A204.1 (cell line): ENCODE results near the gene KCTD10.

Experiments
- FAIRE-seq: peaks from 2 replicates; lab custom pipeline; 2012; peaks lifted over from hg19 to GRCh38; lab: Jason Lieb, UNC

Gene KCTD10

DNA sequence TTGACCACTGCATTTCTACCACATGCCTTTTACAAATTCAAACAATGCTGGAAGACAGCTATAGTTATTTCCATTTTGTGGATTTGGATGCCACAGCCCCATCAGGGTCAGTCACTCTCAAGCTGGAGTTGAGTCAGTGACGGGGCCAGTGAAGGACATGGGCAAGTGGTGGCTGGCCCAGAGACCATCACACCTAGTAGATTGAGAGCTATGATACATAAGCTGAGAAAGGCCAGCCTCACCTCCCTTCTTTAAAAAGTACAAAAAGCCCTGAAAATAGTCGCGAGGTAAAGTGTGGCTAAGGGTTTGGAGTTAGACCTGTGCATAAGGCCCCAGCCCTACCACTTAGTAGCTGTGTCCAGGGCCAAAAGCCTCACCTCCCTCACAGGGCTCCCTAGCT is 4.1 kb downstream of the KCTD10 start:
- FAIRE-seq: no peak

DNA sequence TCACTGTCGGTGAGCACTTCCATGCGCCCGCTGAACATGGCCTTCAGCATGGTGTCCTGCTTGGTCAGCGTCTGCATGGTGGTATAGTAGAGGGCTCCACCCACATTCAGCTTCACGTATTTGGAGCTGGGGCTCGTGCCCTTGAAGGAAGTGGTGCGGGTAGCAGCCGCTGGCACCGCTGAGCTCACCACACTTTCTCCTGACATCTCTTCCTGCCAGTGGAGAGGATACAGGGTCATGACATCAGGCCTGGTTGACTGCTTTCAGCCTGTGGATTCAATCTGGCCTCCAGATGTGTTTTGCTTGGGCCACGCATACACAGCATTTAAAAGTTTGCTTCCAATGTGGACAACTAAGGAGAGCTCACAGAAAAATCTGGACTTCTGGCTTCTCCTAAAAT is 7.6 kb downstream of the KCTD10 start:
- FAIRE-seq: no peak

DNA sequence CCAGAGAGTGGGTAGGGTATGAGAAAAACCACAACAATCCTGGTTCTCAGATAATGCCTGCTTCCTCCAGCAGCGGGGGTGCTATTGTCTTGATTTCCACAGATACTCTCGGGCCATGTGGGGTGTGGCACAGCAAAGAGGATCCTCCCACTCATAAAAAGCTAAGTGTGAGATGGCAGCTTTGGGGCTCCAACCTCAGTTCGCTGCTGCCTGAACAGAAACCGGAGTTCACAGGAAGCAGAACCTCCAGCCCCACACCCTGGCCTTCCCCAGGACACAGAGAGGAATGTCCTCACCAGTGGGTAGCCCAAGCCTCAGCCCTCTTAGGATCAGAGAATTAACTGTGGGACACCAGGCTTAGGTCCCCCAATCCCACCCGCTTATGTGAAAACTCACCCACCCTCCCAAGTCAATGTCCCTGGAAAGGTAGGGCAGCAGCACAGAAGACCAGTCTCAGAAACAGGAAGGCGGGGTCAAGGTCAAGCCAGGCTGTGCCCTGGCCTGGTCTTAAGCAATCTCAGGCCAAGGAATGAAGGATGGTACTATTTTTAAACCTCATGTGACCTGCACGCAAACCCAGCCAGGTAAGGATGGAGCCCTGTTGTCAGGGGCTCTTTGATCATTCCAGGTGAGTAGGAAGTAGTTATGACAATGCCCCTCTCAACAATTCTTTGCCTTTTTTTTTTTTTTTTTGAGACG is 9.0 kb downstream of the KCTD10 start:
- FAIRE-seq: no peak

DNA sequence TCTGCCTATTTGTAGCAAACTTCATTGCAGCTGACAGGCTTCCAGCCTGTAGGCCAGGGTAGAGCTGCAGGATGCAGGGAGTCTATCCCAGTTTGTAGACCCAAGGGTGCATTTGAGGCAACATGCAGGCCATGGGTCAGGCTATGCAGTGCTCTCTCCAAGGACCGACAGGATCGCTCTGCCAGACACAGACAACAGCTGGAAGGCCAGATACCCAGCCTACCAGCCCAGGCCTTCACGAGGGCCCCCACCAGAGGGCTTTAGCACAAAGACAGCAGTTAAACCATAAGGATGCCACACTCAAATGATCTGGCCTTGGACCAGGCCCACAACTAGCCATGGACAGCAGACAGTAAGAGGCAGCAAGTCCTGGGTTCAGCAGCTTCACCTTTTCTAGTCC is 10.3 kb downstream of the KCTD10 start:
- no peak for FAIRE-seq

DNA sequence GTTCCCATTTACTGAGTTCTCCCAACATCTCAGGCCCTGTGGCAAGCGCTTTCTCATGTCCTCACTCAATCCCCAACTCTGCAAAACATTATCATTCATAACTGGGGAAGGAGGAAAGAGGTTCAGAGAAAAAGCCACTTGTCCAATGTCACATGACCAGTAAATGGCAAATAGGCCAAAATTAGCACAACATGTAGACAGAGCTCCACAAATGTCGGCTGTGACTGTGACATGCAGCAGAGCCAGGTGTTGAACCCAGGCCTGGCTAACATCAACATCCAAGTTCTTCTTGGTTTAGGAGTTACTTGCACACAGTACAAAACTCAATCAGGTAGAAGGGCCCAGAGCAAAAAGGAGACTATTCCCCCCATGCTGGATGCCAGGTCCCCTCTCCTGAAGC is 10.8 kb downstream of the KCTD10 start:
- no peak for FAIRE-seq

DNA sequence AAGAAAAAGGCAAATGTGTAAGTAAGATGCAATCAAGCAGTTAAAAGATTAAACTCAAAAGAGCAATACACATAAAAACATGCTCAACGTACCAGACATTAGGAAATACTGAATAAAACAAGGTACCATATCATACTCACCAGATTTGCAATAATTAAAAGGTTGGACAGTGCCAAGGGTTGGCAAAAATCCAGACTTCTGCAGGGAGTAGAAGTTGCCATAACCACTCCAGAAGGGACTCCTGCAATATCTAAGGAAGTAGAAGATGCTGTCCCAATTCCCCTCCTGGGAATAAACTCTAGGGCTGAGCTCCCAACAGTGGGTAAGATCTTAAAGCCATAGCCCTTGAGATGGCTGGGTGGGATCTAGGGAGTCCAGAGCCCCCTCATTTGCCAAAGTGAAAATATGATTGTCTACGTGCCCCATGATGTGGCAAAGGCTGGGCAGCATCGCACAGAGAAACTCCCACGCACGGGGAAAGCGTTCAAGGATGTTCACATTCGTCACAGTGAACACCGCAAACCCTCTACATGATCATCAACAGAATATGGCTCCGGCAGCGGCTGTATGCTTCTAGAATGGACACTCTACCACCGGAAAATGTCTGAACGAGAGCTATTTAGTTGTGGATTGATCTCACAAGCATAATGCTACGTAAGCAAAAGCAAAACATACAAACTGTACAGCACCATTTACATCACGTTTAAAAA is 12.3 kb downstream of the KCTD10 start:
- no peak for FAIRE-seq

DNA sequence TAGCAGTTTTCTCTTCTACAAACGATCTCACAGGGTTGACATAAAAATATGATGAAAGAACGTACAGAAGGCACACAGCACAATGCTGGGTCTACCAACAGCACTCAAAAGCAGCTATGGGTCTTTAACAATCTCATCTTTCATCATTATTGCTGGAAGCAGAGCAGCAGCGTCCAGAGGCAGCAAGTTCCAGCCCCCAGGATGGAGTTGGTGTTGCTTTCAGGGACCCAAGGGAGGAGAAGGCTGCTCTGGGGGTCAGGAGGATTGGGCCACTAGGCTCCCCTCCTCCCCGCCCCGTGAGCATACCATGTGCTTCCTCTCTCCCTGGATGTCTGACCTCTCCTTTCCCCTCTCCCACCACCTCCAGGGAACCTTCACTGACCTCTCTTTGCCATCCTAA is 13.3 kb downstream of the KCTD10 start:
- FAIRE-seq: no peak

DNA sequence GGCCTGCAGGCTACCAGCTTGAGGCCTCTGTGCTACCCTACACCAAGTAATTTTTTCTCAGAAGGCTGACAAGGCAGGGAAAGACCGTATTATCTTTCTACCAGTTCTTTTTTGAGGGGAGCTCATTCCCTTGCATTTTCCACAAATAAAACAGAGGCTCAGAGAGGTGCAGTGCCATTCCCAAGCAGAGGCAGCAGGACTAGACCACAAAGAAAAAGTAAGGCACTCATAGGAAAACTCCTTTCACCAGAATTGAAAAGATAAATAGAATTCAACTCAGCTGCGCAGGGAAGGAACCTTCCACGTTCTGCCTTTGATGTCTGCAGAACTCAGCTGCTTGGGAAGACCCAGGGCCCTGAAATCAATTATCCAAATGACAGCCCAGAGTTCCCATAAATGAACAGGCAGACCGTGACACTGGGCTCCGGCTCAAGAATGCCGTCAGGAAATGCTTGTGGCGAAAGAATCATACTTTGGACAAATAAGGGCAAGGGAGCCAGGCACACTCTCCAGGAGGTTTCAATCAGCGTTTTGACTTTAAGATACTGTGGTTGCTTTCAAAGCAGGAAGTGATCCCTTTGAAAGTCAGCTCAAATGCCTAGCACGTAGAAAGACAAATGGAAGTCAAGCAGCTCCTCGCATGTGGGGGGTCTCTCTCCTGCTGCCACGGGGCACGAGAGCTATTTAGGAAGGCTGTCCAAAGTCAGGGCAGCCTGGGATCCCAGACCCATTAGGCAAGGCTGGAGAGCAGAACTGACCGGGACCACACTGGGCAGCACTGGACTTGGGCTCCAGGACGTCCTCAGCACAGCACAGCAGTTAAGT is 14.0 kb downstream of the KCTD10 start:
- FAIRE-seq: no peak

DNA sequence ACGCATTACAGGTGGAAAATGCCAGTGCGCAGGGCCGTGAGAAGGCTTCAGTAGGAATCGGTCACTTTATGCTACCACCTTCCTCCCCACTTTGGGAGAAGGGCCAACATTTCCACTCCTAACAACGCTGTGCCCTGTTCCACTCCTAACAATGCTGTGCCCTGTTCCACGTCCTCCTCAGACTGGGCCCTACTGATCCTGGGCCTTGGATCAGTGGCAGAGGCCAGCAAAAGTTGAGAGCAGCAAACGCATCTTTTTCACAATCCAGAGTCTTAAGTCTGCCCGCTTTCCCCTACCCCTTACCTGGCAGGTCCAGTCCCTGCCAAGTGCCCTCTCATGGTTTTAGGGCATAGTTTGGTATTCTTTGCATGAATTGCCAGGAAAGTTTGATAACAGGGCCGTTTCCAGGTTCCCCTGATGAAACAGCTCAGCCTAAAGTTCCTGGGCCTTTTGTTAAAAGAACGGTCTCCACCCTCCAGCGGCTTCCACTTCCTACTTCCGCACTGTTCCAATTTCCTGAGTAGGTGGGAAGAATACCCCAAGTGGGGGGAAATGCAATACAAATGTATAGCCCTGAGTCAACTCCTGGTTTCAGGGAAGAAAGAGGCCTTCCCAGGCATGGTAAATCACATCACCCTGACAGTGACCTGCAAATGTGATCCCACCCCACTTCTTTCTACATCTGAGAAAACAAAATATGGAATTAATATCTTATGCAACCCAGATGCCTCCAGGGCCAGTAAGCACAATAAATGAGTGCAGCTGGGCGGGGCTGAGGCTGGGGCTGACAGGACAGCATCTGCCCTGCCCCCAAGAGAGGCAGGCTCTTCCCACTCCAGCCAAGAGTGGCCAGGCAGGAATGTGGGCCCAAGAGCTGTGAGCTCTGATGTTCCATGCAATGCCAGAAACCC is 15.0 kb downstream of the KCTD10 start:
- FAIRE-seq: no peak

DNA sequence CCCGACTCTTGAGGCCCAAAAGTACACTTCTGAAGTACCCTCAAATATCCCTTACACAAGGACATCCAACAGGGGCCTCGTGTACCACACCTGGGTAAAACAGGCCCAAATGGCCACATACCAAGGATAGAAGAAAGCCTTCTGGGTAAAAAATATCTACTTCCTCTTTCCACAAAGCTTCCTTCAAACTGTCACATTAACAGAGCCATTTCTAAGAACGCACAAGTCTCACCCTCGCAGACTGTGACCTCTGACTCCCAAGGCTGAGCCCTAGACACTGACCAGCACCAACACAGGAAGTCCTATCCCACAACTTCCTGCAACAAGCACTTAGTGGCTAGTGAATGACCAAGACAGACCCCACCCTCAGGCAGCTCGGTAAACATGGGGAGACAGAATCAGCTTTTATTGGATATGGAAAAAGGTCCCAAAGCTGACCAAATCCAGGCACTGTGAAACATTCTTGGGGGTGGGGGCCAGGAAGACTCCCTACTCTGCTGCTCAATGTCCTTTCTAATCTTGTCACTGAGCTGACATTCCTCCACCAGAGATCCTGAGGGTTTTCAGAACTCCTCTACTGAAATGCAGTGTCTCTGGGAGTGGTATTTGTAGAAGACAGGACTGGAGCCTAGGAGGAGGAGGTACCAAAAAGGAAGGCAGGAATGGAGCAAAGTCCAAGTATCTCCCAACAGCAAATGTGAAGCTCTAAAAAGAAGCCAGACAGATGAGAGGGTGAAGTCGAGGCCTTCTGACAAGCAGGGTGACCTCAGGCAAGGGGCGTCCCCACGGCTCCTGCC is 15.9 kb downstream of the KCTD10 start:
- FAIRE-seq: no peak

DNA sequence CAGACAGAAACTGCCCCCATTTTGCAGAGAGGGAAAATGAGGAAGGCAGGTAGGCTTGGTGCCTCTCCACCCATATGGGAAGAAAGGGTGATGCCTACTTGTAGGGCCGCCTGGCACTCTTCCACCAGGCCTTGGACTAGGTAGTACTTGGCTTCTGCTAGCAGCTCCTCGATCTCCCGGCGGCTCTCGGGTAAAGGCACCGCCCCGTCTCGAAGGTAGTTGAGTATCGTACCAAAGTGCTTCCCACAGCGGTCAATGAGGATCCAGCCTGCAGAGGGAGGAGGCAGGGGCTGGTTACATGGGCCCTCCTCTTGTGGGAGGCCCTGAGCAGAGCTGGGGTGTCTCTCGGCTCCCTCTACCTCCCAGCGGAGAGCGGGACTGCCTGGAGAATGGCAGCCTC is 16.6 kb downstream of the KCTD10 start:
- FAIRE-seq: no peak

DNA sequence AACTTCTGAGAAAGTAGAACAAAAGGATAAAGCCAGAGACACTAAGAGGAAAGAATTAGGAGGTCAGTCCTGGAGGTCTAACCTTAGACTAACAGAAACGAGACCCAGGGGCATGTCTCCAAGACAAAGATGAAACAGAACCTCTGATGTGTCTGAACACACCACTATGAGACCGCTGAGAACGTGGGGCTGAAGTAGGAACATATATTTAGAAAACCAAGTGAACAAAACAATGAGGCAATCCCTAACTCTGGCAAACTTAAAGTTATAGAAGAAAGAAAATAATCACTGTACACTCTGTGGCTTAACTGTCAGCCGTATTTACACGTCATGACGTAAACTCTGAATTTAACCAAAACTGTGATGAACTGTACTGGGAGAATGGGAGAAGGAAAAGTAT is 17.9 kb downstream of the KCTD10 start:
- no peak for FAIRE-seq

DNA sequence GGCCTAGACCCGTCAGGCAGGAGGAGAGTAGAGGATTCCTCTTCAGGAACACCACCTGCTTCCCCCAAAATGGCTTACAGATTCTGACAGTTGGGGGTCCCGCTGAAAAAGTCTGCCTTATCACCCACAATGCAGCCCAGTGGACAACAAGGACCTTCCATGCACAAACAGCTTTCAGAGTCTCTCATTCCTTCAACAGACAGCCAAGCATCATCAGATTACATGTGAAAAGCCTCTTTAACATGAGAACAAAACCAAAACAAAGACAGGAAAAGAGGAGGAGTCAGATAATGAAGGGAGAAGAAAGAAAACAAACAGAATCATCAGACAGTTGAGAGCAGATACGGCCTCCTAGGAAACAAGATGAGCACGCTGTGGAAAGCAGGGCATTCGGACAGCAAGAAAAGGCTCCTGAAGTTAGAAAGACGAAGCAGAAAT is 18.3 kb downstream of the KCTD10 start:
- FAIRE-seq: no peak

DNA sequence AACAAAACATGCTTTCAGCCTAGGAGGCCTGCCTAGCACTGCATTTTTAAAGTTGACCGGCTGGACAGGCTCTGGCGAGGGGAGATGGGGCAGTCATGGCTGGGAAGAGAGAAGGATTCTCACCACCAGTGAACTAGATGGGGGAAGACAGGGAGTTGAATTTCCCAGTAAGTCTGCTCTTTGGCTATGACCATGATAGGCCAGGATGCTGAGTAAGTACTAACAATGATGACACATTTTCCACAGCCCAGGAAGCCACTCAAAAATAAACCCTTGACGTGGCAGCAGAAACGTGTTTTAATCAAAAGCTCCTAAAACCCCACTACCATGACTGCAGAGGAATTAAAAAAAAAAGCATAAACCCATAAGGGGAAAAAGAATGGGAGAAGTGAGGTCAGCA is 19.0 kb downstream of the KCTD10 start:
- no peak for FAIRE-seq

DNA sequence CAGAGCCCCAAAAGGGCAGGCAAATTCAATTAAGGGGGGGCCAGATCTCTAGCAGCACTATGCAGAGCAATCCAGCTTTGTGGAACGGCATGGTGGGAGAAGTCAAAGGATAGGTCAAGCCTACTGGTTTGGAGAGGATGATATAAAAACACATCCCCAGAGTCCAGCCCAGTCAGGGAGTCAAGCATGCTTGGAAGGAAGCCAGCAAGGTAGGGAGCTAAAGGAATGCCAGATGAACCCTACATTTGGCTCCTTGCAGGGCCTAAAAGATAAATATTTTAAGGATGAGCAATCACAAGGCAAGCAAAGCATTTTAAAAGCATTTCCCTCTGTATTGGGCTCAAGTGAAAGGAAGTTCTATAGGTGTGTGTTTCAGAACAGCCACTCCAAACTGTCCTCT is 21.4 kb downstream of the KCTD10 start:
- no peak for FAIRE-seq

DNA sequence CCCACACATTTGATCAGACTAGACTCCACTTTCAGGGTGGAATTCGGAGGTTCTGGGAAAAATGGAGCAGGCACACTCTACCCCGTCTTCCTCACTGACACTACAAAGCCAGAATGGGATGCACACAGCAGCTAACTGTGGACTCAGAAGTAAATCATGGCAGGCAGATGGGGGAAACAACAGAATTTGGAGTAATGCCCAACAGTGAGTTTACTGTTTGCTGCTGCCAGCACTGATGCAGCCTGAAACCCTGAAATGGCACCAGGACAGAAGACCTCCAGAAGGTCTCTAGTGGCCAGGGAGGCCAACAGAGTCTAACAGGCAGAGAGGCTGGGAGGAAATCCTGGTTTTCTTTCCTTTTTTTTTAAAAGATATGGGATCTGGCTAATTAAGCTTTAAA is 24.6 kb downstream of the KCTD10 start:
- no peak for FAIRE-seq

DNA sequence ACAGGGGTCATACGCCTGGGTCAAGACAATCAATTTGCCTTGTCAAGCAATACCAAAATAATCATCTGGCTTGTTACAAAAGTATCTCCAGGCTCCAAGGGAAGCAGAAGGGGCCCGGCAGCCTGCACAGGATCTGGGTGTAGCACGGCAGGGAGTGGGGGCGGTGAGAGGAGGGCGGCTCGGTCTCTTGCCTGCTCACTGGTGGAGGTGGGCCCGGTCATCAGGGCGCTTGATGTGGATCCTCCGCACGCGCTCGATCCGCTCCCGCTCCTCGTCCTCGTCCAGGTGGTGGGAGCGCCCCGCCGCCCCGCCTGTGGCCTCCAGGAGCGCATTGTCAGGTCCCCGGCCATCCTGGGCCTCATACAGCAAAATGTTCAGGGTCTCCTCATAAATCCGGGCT is 25.7 kb downstream of the KCTD10 start:
- no peak for FAIRE-seq

DNA sequence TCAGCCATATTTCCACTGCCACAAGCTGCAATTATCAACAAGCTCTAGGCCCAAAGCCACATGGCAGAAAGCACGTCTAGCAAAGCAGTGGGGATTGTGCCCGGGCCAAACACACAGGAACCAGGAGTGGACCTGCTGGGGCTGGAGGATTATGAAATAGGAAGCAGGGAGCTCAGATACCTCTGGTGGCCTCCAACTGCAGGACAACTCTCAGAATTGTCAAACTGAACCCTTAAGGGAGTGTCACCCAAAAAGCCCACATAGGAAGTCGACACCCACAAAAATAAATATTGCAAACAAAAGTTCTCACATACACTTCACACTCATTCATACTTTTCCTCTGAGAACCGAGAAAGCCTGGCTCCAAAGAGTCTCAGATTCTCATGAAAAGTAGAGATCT is 26.1 kb downstream of the KCTD10 start:
- FAIRE-seq: no peak

DNA sequence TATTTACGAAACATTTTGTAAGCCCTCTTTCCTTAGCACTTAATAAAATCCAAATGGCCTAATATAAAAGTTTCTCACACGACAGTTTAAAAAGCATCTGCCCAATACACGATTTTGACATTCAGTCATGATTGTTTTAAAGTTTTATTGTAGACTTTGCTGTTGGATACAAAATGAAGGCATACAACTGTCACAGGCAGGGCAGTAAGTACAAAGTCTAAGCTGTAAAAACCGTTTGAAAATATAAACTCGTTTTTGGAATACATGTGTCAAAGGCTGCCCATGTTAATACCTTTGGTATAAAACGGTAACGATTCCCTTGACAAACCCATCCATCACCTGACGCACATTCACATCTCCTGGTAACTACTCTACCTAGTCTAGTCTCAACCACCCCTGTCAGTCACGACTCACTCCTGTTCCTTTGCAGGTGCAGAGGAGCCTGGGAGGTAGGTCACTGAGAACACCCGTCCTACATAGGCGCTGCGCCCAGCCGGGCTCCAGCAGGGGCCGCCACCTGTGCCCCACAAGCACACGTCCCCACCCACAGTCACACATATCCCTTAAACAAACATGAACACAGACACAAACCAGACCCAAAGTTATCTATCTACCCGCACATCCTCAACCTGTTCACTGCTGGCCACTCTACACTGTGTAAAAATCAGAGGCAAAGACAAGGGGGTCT is 27.1 kb downstream of the KCTD10 start:
- no peak for FAIRE-seq

DNA sequence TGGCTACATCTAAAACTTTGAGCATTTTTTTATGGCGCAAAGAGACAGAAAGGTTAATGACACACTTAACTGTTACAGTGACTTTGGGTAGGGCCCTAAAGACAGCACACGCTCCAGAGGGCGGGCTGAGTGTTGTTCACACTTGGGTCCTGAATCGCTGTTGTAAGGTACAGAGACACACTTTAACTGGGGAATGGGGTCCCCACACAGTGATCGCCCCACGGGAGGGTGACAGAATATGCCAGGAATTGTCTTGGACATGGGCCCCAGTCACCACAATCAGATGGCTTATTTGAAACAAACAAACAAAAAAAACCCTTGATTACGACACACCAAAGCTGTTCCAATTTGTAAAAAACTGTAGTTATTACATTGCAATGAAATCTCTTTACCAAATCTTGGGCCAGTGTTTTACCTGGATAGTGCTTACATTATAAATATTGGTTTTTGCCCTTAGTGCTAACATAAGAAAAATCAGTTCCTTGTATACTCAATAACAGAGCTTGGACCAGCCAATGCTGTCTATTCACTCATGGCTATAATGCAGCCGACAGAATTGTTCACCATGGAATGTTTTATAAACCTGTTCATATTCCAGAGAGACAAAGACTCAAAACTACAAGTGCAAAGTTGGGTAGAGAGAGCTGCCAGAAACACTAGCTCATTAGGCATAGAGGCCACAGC is 28.3 kb downstream of the KCTD10 start:
- no peak for FAIRE-seq
